Astrocyte of the hippocampus (primary cell): Measurements from ENCODE around the gene MYMK.

Experiments
- DNase-seq: peaks from one replicate; pipeline ENCODE4 v3.0.0; 2011; ENCODE audit warnings: low read depth, low spot score

MYMK gene

GRCh38 chr9:133535306-133535877 lies 10.6 kb upstream of the MYMK start:
- DNase-seq = no peak

- peak; percentile 84 for DNase-seq
Measured at GRCh38 chr9:133534346-133535291, 9.9 kb upstream of the MYMK start, which contains the start of gene ADAMTSL2. ADAMTSL2 (plus strand) TSS chr9:133534704; CDS start chr9:133536713, 2,009 bp downstream.

- no peak for DNase-seq
Measured at GRCh38 chr9:133533857-133534256, 9.1 kb upstream of the MYMK start.

- DNase-seq = peak; percentile 55
Measured at GRCh38 chr9:133532937-133533668, 8.3 kb upstream of the MYMK start.

GRCh38 chr9:133531293-133531692 lies 6.5 kb upstream of the MYMK start:
- DNase-seq = no peak

- no peak for DNase-seq
Measured at GRCh38 chr9:133529874-133530273, 5.1 kb upstream of the MYMK start.

GRCh38 chr9:133529457-133529856 lies 4.7 kb upstream of the MYMK start:
- DNase-seq = no peak

GRCh38 chr9:133528876-133529241 lies 4.1 kb upstream of the MYMK start:
- no peak for DNase-seq

- no peak for DNase-seq
Measured at GRCh38 chr9:133528001-133528875, 3.5 kb upstream of the MYMK start.

- DNase-seq = no peak
Measured at GRCh38 chr9:133527444-133527920, 2.7 kb upstream of the MYMK start.

GRCh38 chr9:133526721-133527321 lies 2.1 kb upstream of the MYMK start:
- no peak for DNase-seq

- no peak for DNase-seq
Measured at GRCh38 chr9:133525677-133526076, 918 bp upstream of the MYMK start.

- no peak for DNase-seq
Measured at GRCh38 chr9:133524146-133524545, 613 bp downstream of the MYMK start.

GRCh38 chr9:133523106-133523505 lies 1.7 kb downstream of the MYMK start:
- no peak for DNase-seq

- no peak for DNase-seq
Measured at GRCh38 chr9:133522073-133522910, 2.5 kb downstream of the MYMK start.

- DNase-seq = no peak
Measured at GRCh38 chr9:133521122-133522072, 3.4 kb downstream of the MYMK start.

- no peak for DNase-seq
Measured at GRCh38 chr9:133520121-133520835, 4.5 kb downstream of the MYMK start.

GRCh38 chr9:133519693-133520092 lies 5.1 kb downstream of the MYMK start:
- no peak for DNase-seq
